ENCODE data around the gene INSC.

The INSC gene

GRCh38 chr11:15280393-15280792 is 165.7 kb downstream of the INSC start:
- DNase-seq (ENCODE audit: low read depth in 3 of 3, low spot score in 1 of 3), result no peak

DNA sequence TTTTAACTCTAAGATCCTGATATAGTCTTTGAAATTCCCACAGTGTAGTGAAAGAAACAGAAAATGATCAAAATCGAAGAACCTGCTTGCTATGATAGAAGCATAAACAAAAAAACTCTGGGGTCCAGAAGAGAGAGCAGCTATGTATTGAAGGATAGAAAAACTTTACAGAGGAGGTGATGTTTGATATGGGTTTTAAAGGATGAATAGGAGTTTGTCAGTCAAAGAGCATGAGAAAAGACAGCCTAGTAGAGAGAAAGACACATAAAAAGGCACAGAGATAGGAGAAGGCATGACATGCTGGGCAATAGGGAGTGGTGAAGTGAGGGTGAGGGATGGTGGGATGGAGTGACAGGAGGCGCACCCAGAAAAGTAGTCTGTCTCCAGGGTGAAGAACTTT is 168.0 kb downstream of the INSC start:
- DNase-seq (ENCODE audit: low read depth in 3 of 3, low spot score in 1 of 3), result no peak

GRCh38 chr11:15286465-15286864 is 171.7 kb downstream of the INSC start:
- no peak for DNase-seq (ENCODE audit: low read depth in 3 of 3, low spot score in 1 of 3)

DNA sequence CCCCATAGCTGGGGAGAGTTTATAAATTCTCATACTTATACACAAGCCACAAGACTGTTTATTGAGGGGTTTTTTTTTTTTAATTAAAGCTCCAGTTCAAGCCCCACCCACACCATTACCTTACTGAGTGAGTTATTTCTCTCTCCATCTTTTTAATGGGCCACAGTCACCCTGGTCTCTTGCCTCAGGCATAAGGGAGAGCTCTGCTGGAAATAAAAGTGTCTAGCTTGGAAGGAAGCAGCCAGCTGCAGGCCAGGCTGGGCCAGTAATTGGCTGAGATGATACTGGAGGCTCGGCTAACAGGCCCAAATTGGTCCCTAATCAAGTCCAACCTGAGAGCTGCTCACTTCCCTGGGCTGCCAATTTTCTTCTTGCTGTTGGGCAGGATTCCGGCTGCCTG is 174.1 kb downstream of the INSC start:
- no peak for DNase-seq (ENCODE audit: low read depth in 3 of 3, low spot score in 1 of 3)

DNA sequence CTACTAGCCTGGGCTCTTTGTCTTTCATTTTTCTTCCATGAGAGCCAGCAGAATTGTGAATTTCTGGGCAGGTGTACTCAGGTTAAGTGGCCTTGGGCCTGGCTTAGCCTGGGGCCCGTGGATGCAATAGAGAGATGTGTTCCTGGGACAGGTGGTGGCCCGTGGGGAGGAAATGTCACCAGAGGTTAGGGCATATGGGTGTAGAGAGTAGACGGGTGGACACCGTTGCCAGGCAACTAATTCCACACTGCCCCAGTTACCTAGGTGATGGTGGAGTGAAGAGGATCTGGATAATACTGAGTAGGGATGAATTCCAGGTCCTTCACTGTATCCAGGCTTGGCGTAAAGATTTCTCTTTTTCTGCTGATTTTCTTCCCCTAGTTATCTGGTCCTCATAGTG is 175.0 kb downstream of the INSC start:
- DNase-seq (ENCODE audit: low read depth in 3 of 3, low spot score in 1 of 3), result no peak

DNA sequence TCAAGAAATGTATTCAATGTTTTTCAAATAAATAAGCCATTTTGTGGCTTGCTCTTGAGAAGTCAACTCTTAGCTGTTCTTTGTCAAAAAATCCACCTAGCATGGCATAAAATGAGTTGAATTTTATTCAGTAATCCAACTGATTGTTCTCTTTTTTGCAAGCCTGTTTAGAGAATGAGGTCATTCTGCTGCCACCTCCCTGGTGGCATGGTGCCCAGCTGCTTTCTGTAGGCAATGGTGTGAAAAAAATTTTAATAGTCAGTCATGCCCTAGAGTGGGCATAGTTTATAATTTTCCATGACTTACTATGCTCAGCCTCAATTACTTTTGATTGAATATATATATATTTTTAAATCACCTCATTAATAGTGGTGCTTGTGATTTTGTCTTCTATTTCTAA is 177.2 kb downstream of the INSC start:
- no peak for DNase-seq (ENCODE audit: low read depth in 3 of 3, low spot score in 1 of 3)

- no peak for DNase-seq (ENCODE audit: low read depth in 3 of 3, low spot score in 1 of 3)
Measured at GRCh38 chr11:15293975-15294620, 179.4 kb downstream of the INSC start.

DNA sequence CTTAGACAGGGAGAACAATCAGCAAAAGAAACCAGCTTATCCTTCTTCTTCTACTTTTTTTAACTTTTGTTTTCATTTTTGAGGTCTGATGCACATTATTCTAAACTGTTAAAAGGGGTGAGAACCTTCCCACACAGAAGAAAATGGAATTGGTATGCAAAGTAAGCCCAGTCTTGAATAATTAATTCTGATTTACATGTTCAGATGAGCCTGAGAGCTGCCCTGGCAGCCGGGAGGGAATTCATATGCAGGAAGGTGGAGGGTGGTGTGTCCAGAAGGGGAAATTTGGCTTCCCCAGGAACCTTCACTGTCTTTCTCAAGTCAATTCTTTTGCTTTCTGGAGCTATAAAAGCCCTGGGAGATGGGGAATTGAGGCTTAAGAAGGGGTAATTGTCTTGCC is 181.0 kb downstream of the INSC start:
- DNase-seq (ENCODE audit: low read depth in 3 of 3, low spot score in 1 of 3), result no peak

Data from stimulated activated CD4-positive, alpha-beta T cell treated with anti-CD3 and anti-CD28 coated beads, TNF-alpha, amount 100 ng/mL, for 1 hour (primary cell).